B cell (primary cell): ENCODE data around the gene RPL41. TPM values are rescaled to one million over a fixed set of nuclear protein-coding genes. Genes with fewer than 3 reads are reported as not detected.

ENCODE experiments used
- ATAC-seq: fragments of 200-7000 bp; cut with Tn5 transposase; one replicate; pipeline ENCODE4 v1.10.0; 2021; ENCODE audit warnings: low read depth, mild to moderate bottlenecking, moderate number of reproducible peaks, moderate library complexity
- CTCF ChIA-PET: fragments of 350-600 bp; sonication (Branson Sonifier 250); formaldehyde crosslinking; loops from one replicate; lab custom pipeline; 2021; ENCODE audit warnings: antibody characterized with exemption, inconsistent platforms; lab: Charles Lee
- POLR2A ChIA-PET: fragments of 350-600 bp; sonication (Branson Sonifier 250); formaldehyde crosslinking; loops from one replicate; lab custom pipeline; 2021; ENCODE audit warnings: antibody characterized with exemption; lab: Charles Lee
- DNase-seq: peaks from one replicate; pipeline ENCODE4 v3.0.0; 2013
- H2AFZ ChIP-seq: 2 replicates; pipeline ENCODE4 v1.6.1; 2012; ENCODE audit warnings: mild to moderate bottlenecking, low read depth, low read length; ENCODE audit not compliant: insufficient read depth, poor library complexity, severe bottlenecking
- H3K27ac ChIP-seq, 2 donors: 1 replicate in 1 of 2; 2 replicates in 1 of 2; pipeline ENCODE4 v1.5.1; 2012 to 2013; ENCODE audit warnings: low read length in 2 of 2, mild to moderate bottlenecking in 2 of 2, moderate library complexity in 1 of 2
- H3K27me3 ChIP-seq, 4 experiments: fragments of 200-600 bp in 1 of 4; sonication (generic) in 1 of 4; replicated peaks in 1 of 4; 1 replicate in 2 of 4; 2 replicates in 2 of 4; pipeline versions ENCODE4 v1.6.1 to v1.7.0; 2013 to 2016; ENCODE audit warnings: low read length in 3 of 4, mild to moderate bottlenecking in 2 of 4, mixed read lengths in 1 of 4, moderate library complexity in 1 of 4; ENCODE audit not compliant: insufficient read depth in 4 of 4, control insufficient read depth in 3 of 4; ENCODE audit errors: control extremely low read depth in 1 of 4
- H3K36me3 ChIP-seq, 2 experiments: replicated peaks in 1 of 2; 1 replicate in 1 of 2; 2 replicates in 1 of 2; pipeline versions ENCODE4 v1.6.1 to v1.7.1; 2013; ENCODE audit warnings: low read length in 1 of 2; ENCODE audit not compliant: insufficient read depth in 2 of 2, control insufficient read depth in 1 of 2; ENCODE audit errors: control extremely low read depth in 1 of 2, extremely low read depth in 1 of 2
- H3K4me1 ChIP-seq, 2 donors: fragments of 200-600 bp in 1 of 2; sonication (generic) in 1 of 2; 1 replicate in 1 of 2; 2 replicates in 1 of 2; pipeline versions ENCODE4 v1.5.1 to v1.6.1; 2013 to 2017; ENCODE audit warnings: low read length in 2 of 2; ENCODE audit not compliant: control insufficient read depth in 2 of 2, insufficient read depth in 2 of 2
- H3K4me2 ChIP-seq: replicated peaks from 2 replicates; pipeline ENCODE3; 2012; ENCODE audit warnings: mild to moderate bottlenecking, low read depth, low read length; ENCODE audit not compliant: poor library complexity, severe bottlenecking
- H3K4me3 ChIP-seq, 5 experiments: fragments of 200-600 bp in 1 of 5; sonication (generic) in 1 of 5; 1 replicate in 3 of 5; 2 replicates in 2 of 5; pipeline versions ENCODE4 v1.5.1 to v1.7.0; 2011 to 2016; ENCODE audit warnings: low read length in 4 of 5, mild to moderate bottlenecking in 4 of 5, low read depth in 2 of 5, control low read depth in 1 of 5, moderate library complexity in 1 of 5; ENCODE audit not compliant: insufficient read depth in 1 of 5; ENCODE audit errors: control extremely low read depth in 1 of 5, extremely low read depth in 1 of 5
- H3K79me2 ChIP-seq: fragments of 200-600 bp; sonication (generic); one replicate; pipeline ENCODE4 v1.6.0; 2016; ENCODE audit warnings: low read length; ENCODE audit not compliant: control insufficient read depth, insufficient read depth
- H3K9ac ChIP-seq: fragments of 200-600 bp; sonication (generic); 2 replicates; pipeline ENCODE4 v1.6.1; 2017; ENCODE audit warnings: mild to moderate bottlenecking, low read length, moderate library complexity
- H3K9me3 ChIP-seq, 3 donors: one replicate each; pipeline versions ENCODE4 v1.6.1 to v1.7.1; 2013; ENCODE audit warnings: low read length in 2 of 3; ENCODE audit not compliant: control insufficient read depth in 2 of 3, insufficient read depth in 1 of 3; ENCODE audit errors: control extremely low read depth in 1 of 3
- H4K20me1 ChIP-seq: 2 replicates; pipeline ENCODE4 v1.6.0; 2012; ENCODE audit warnings: mild to moderate bottlenecking, low read length; ENCODE audit not compliant: insufficient read depth, control insufficient read depth, poor library complexity, severe bottlenecking
- H3K27ac Mint-ChIP-seq: one replicate; pipeline ENCODE4 v1.8.0; 2021; ENCODE audit warnings: mixed read lengths
- H3K27me3 Mint-ChIP-seq: one replicate; pipeline ENCODE4 v1.8.0; 2021; ENCODE audit warnings: mixed read lengths
- H3K4me1 Mint-ChIP-seq: one replicate; pipeline ENCODE4 v1.8.0; 2021; ENCODE audit warnings: mixed read lengths
- H3K4me3 Mint-ChIP-seq: one replicate; pipeline ENCODE4 v1.8.0; 2021; ENCODE audit warnings: mixed read lengths
- H3K9me3 Mint-ChIP-seq: one replicate; pipeline ENCODE4 v1.8.0; 2022; ENCODE audit warnings: mixed read lengths; ENCODE audit not compliant: insufficient read depth
- CTCF ChIP-seq: fragments of 200-600 bp; IDR thresholded peaks from one replicate; pipeline ENCODE4 v1.8.0; 2022; ENCODE audit warnings: antibody characterized with exemption, mild to moderate bottlenecking
- EZH2 ChIP-seq: IDR thresholded peaks from 2 replicates; pipeline ENCODE4 v1.6.1; 2012; ENCODE audit warnings: borderline replicate concordance, low read depth, mild to moderate bottlenecking, moderate library complexity, low read length; ENCODE audit not compliant: insufficient read depth, poor library complexity, severe bottlenecking
- WGBS: methylation state at CpG from one replicate; pipeline ENCODE4 v1.1.5; 2013; ENCODE audit warnings: missing lambda C conversion rate; ENCODE audit not compliant: insufficient coverage; 5-methylcytosine and 5-hydroxymethylcytosine counted together
- intact Hi-C: fragments of 100-400 bp; cut with micrococcal nuclease; formaldehyde crosslinking; loops from one replicate; pipeline ENCODE4 v1.10.0; 2022
- polyA plus RNA-seq: library from polyadenylated mRNA; depleted of rRNA; stranded (reverse); fragments of >200 nt; gene quantifications from 2 replicates; pipeline ENCODE4 v1.2.3, GENCODE V29; 2012
- total RNA-seq, 2 donors: library from RNA; stranded (reverse); fragments of 120-200 nt in 1 of 2; gene quantifications; 1 replicate in 1 of 2; 2 replicates in 1 of 2; pipeline versions ENCODE4 v1.2.3 to v1.2.4, GENCODE V29; 2013 to 2022

The RPL41 gene
- total and polyA plus RNA-seq, 2 donors (not counting 1 experiment from before 2014, with no cell fraction given): 4,738 to 10,371 TPM

GRCh38 chr12:56086096-56086495 lies 30.3 kb upstream of the RPL41 start:
- H3K27ac Mint-ChIP-seq: no peak overlapping the region
- ChIA-PET POLR2A (interaction anchor here (0.6 to 1.1 kb wide), 5 partner anchors 8 to 1759 kb away, joined by 4 to 12 read pairs (median 6); no protein-coding TSS in a partner anchor), CTCF (no interaction called here)

DNA sequence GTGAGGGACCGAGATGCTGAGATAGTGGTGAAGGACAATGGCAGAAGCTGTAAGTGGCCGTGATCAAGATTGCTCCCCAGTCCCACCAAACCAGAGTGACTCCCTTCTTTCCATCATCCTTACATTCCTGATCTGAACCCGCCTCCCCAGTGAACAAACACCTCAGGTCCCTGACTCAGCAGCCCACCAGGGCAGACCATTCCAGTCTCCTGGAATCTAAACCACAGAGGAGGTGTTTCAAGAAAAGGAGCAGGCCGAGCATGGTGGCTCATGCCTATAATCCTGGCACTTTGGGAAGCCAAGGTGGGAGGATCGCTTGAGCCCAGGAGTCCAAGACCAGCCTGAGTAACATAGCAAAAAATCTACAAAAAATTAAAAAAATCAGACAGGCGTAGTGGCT lies 29.8 kb upstream of the RPL41 start:
- peaks cover 0 to 19% (median 4%) of the 10 kb centered on the region in 4 experiments for H3K27me3 ChIP-seq
- Mint-ChIP-seq H3K27ac (no peak overlapping the region), H3K4me1 (no peaks in the 10 kb centered on the region), H3K27me3 (peaks cover 21% of the 10 kb centered on the region), H3K4me3 (no peak overlapping the region), H3K9me3 (no peaks in the 10 kb centered on the region)
- POLR2A ChIA-PET: interaction anchor here (0.7 to 1.1 kb wide), 4 partner anchors 9 to 141 kb away, joined by 5 to 12 read pairs (median 6); no protein-coding TSS in a partner anchor
- intact Hi-C loops: no loop called here
- CTCF ChIA-PET: no interaction called here
- H3K9me3 ChIP-seq: no peaks in the 10 kb centered on the region
- no peak for ATAC-seq
- no peak overlapping the region for H3K27ac ChIP-seq
- no peak overlapping the region for H3K9ac ChIP-seq
- H3K36me3 ChIP-seq: no peaks in the 10 kb centered on the region
- H3K79me2 ChIP-seq: no peaks in the 10 kb centered on the region
- H4K20me1 ChIP-seq: no peaks in the 10 kb centered on the region
- no peak overlapping the region for H2AFZ ChIP-seq
- 93% methylated on average over 2 of the region's 6 CpGs for WGBS
- no peak overlapping the region for H3K4me3 ChIP-seq
- no peak for DNase-seq
- no peaks in the 10 kb centered on the region for H3K4me1 ChIP-seq
- TF ChIP-seq CTCF: no peak
- no peak for TF ChIP-seq EZH2
- no peak overlapping the region for H3K4me2 ChIP-seq

More at GRCh38 chr12:56086096-56086495, 30.3 kb upstream of the RPL41 start:
- TF ChIP-seq CTCF (no peak), EZH2 (no peak)
- Histone ChIP-seq H3K27me3 (peaks cover 0 to 21% (median 6%) of the 10 kb centered on the region in 4 experiments), H3K36me3 (no peaks in the 10 kb centered on the region), H3K27ac (no peak overlapping the region), H4K20me1 (no peaks in the 10 kb centered on the region), H2AFZ (no peak overlapping the region), H3K9ac (no peak overlapping the region), H3K9me3 (peaks cover 0 to 4% (median 0%) of the 10 kb centered on the region in 3 donors), H3K4me3 (no peak overlapping the region), H3K4me2 (no peak overlapping the region), H3K79me2 (no peaks in the 10 kb centered on the region), H3K4me1 (peaks cover 0 to 2% of the 10 kb centered on the region in 2 donors)
- Mint-ChIP-seq H3K4me1 (peaks cover under 1% of the 10 kb centered on the region), H3K27me3 (peaks cover 22% of the 10 kb centered on the region), H3K9me3 (no peaks in the 10 kb centered on the region), H3K4me3 (no peak overlapping the region)
- DNase-seq (no peak), ATAC-seq (no peak)
- no CpG with 5 or more reads among the region's 3 CpGs for whole genome bisulfite sequencing
- intact Hi-C loops: no loop called here
